Osteoblast (primary cell): ENCODE data around the gene RHEX. TPM values are rescaled to one million over a fixed set of nuclear protein-coding genes. Genes with fewer than 3 reads are reported as not detected.

Experiments
- DNase-seq: peaks from one replicate; pipeline ENCODE4 v3.0.0; 2011; ENCODE audit warnings: low spot score, mixed read lengths; ENCODE audit not compliant: insufficient read length; ENCODE audit errors: missing footprints
- H2AFZ ChIP-seq: 2 replicates; pipeline ENCODE4 v1.6.0; 2011; ENCODE audit warnings: mild to moderate bottlenecking, low read length
- H3K27ac ChIP-seq: 2 replicates; pipeline ENCODE4 v1.5.1; 2011; ENCODE audit warnings: mild to moderate bottlenecking, low read depth, low read length, moderate library complexity
- H3K27me3 ChIP-seq: 2 replicates; pipeline ENCODE4 v1.6.0; 2012; ENCODE audit warnings: mild to moderate bottlenecking, control low read depth, inconsistent platforms, low read length, moderate library complexity; ENCODE audit not compliant: insufficient read depth
- H3K36me3 ChIP-seq: 2 replicates; pipeline ENCODE4 v1.5.1; 2011; ENCODE audit warnings: mild to moderate bottlenecking, low read length, control low read depth, moderate library complexity; ENCODE audit not compliant: insufficient read depth
- H3K4me1 ChIP-seq: 2 replicates; pipeline ENCODE4 v1.5.1; 2011; ENCODE audit warnings: mild to moderate bottlenecking, low read length, control low read depth, moderate library complexity; ENCODE audit not compliant: insufficient read depth
- H3K4me2 ChIP-seq: 2 replicates; pipeline ENCODE4 v1.6.0; 2011; ENCODE audit warnings: mild to moderate bottlenecking, low read length; ENCODE audit not compliant: insufficient read depth
- H3K4me3 ChIP-seq: fragments of 200-600 bp; sonication (generic); 3 replicates; pipeline ENCODE4 v1.5.1; 2012; ENCODE audit warnings: mild to moderate bottlenecking, low read length, inconsistent platforms; ENCODE audit not compliant: insufficient read depth
- H3K79me2 ChIP-seq: 2 replicates; pipeline ENCODE4 v1.6.0; 2012; ENCODE audit warnings: mild to moderate bottlenecking, low read length, control low read depth, inconsistent platforms; ENCODE audit not compliant: insufficient read depth
- H3K9me3 ChIP-seq: 2 replicates; pipeline ENCODE4 v1.5.1; 2011; ENCODE audit warnings: low read depth, low read length, control low read depth
- H4K20me1 ChIP-seq: 2 replicates; pipeline ENCODE4 v1.6.0; 2012; ENCODE audit warnings: mild to moderate bottlenecking, low read length, control low read depth; ENCODE audit not compliant: insufficient read depth
- total RNA-seq: library from RNA; depleted of rRNA; stranded (reverse); fragments of >200 nt; gene quantifications from 2 replicates; pipeline ENCODE4 v1.2.3, GENCODE V29; 2012
- TF ChIP-seq, protein P1 (sequence below): IDR thresholded peaks from 2 replicates; pipeline ENCODE4 v1.5.1; 2011; ENCODE audit warnings: mild to moderate bottlenecking, low read depth, low read length, moderate library complexity; ENCODE audit errors: extremely low read depth

Gene RHEX
- total RNA-seq, 1 donor, result not detected

GRCh38 chr1:206070627-206071304 lies 17.8 kb downstream of the RHEX start:
- DNase-seq, result no peak
- peaks cover 43% of the 10 kb centered on the region for H3K27me3 ChIP-seq
- no peak overlapping the region for H3K27ac ChIP-seq
- H3K4me2 ChIP-seq, result no peak overlapping the region
- H3K79me2 ChIP-seq, result no peaks in the 10 kb centered on the region
- no peaks in the 10 kb centered on the region for H3K36me3 ChIP-seq
- TF ChIP-seq, protein P1, sequence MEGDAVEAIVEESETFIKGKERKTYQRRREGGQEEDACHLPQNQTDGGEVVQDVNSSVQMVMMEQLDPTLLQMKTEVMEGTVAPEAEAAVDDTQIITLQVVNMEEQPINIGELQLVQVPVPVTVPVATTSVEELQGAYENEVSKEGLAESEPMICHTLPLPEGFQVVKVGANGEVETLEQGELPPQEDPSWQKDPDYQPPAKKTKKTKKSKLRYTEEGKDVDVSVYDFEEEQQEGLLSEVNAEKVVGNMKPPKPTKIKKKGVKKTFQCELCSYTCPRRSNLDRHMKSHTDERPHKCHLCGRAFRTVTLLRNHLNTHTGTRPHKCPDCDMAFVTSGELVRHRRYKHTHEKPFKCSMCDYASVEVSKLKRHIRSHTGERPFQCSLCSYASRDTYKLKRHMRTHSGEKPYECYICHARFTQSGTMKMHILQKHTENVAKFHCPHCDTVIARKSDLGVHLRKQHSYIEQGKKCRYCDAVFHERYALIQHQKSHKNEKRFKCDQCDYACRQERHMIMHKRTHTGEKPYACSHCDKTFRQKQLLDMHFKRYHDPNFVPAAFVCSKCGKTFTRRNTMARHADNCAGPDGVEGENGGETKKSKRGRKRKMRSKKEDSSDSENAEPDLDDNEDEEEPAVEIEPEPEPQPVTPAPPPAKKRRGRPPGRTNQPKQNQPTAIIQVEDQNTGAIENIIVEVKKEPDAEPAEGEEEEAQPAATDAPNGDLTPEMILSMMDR, result no peak
- no peak overlapping the region for H2AFZ ChIP-seq
- H3K9me3 ChIP-seq, result no peaks in the 10 kb centered on the region
- no peak overlapping the region for H3K4me3 ChIP-seq
- H4K20me1 ChIP-seq, result no peaks in the 10 kb centered on the region
- H3K4me1 ChIP-seq, result no peaks in the 10 kb centered on the region

DNA sequence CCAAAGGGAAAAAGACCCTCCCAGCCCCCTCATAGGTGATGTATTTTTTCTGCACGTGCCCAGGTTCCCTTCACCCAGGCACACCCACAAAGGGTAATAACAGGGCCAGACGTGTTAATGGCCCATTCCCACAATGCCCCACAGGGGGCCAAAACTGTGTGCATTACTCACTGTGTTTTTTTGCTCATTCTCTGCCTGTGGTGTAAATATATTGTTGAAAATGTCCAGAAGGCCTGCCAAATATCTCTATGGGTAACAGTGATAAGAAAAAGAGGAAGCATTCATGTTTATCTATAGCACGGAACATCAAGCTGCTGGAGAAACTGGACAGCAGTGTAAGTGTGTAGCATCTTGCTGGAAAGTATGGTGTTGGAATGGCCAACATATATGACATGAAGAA lies 21.9 kb downstream of the RHEX start:
- Histone ChIP-seq H3K9me3 (no peaks in the 10 kb centered on the region), H2AFZ (no peak overlapping the region), H4K20me1 (no peaks in the 10 kb centered on the region), H3K36me3 (no peaks in the 10 kb centered on the region), H3K4me1 (no peaks in the 10 kb centered on the region), H3K4me3 (no peak overlapping the region), H3K79me2 (no peaks in the 10 kb centered on the region), H3K4me2 (no peak overlapping the region), H3K27me3 (peaks cover 18% of the 10 kb centered on the region), H3K27ac (no peak overlapping the region)
- DNase-seq, result no peak
- TF ChIP-seq, protein P1, result no peak

DNA sequence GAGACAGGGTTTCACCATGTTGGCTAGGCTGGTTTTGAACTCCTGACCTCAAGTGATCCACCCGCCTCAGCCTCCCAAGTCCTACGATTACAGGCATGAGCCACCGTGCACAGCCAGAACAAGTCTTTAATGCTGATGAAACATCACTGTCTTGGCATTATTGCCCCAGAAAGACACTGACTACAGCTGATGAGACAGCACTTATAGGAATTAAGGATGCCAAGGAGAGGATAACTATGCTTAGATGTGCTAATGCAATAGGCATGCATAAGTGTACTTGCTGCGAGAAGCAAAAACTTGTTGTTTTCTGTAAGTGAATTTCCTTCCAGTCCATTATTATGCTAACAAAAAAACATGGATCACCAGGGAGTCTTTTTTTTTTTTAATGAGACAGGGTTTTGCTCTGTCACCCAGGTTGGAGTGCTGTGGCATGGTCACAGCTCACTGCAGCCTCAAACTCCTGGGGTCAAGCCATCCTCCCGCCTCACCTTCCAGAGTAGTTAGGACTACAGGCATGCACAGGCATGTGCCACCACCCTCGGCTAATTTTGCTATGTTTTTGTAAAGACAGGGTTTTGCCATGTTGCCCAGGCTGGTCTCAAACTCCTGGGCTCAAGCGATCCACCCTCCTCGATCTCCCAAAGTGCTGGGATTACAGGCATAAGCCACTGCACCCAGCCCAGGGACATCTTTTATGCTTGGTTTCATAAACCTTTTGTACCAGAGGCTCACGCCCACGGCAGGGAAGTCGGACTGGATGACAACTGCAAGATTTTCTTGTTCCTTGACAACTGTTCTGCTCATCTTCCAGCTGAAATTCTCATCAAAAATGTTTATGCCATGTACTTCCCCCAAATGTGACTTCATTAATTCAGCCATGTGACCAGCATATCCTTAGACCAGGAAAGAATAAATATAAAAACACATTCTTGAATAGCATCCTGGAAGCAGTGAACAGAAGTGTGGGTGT lies 23.1 kb downstream of the RHEX start:
- no peaks in the 10 kb centered on the region for H3K4me1 ChIP-seq
- DNase-seq, result no peak
- H4K20me1 ChIP-seq, result no peaks in the 10 kb centered on the region
- H2AFZ ChIP-seq, result no peak overlapping the region
- H3K4me3 ChIP-seq, result no peak overlapping the region
- TF ChIP-seq, protein P1, result no peak
- H3K9me3 ChIP-seq, result no peaks in the 10 kb centered on the region
- H3K27me3 ChIP-seq, result peaks cover 15% of the 10 kb centered on the region
- no peaks in the 10 kb centered on the region for H3K36me3 ChIP-seq
- no peaks in the 10 kb centered on the region for H3K79me2 ChIP-seq
- no peak overlapping the region for H3K4me2 ChIP-seq
- H3K27ac ChIP-seq, result no peak overlapping the region

- no peak overlapping the region for H3K27ac ChIP-seq
- TF ChIP-seq, protein P1, result no peak
- H3K4me3 ChIP-seq, result no peak overlapping the region
- H3K79me2 ChIP-seq, result no peaks in the 10 kb centered on the region
- H2AFZ ChIP-seq, result no peak overlapping the region
- H3K36me3 ChIP-seq, result no peaks in the 10 kb centered on the region
- no peaks in the 10 kb centered on the region for H4K20me1 ChIP-seq
- H3K9me3 ChIP-seq, result no peaks in the 10 kb centered on the region
- H3K4me1 ChIP-seq, result no peaks in the 10 kb centered on the region
- H3K4me2 ChIP-seq, result no peak overlapping the region
- DNase-seq, result no peak
- H3K27me3 ChIP-seq, result peaks cover 21% of the 10 kb centered on the region
These were observed 26.2 kb downstream of the RHEX start for GRCh38 chr1:206079135-206079534.
